ENCODE data around the gene EPAS1. TPM values are rescaled to one million over a fixed set of nuclear protein-coding genes. Genes with fewer than 3 reads are reported as not detected.

Gene EPAS1
- total and polyA plus RNA-seq, 3 donors from 2014 or later: 93.9 to 158 (median 142) TPM

DNA sequence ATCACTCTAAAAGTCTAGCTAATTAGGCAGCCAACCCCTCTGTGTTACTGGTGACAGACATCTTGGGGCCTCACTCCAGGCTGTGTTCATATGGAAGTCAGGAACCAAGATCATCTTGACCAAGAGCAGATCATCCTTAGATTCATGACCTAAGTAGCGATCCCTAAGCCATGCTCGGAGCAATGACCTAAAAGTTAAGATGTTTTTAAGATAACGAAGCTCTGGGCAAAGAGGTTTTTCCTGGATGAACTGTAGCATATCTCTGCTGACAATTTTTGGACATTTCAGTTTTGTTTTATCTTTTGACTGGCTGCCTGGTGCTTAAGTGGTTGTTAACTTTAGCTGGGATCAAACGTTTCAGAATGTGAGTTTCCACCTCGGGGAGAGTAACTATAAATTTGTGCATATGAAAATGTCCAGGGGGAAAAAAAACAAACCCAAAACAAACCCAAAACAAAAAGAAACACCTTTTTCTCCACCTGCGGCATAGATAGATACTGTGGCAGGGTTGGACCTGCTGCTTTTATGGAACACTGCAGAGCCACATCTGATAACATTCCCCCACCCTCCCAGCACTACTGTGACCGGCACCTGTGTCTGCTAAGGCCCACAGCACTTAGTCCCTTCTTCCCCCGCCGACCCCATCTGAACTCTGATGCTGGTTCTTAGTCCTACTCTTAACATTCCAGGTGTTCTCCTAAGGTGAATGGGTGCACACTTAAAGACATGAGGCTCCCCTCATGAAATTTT lies 45.5 kb downstream of the EPAS1 start:
- Histone ChIP-seq H3K27ac (no peak overlapping the region), H3K27me3 (no peaks in the 10 kb centered on the region), H3K4me1 (peaks cover 49% of the 10 kb centered on the region), H3K4me3 (no peak overlapping the region), H3K9me3 (no peaks in the 10 kb centered on the region), H3K36me3 (ENCODE audit: low read depth, missing control alignments) (no peaks in the 10 kb centered on the region)
- TF ChIP-seq, protein P1, sequence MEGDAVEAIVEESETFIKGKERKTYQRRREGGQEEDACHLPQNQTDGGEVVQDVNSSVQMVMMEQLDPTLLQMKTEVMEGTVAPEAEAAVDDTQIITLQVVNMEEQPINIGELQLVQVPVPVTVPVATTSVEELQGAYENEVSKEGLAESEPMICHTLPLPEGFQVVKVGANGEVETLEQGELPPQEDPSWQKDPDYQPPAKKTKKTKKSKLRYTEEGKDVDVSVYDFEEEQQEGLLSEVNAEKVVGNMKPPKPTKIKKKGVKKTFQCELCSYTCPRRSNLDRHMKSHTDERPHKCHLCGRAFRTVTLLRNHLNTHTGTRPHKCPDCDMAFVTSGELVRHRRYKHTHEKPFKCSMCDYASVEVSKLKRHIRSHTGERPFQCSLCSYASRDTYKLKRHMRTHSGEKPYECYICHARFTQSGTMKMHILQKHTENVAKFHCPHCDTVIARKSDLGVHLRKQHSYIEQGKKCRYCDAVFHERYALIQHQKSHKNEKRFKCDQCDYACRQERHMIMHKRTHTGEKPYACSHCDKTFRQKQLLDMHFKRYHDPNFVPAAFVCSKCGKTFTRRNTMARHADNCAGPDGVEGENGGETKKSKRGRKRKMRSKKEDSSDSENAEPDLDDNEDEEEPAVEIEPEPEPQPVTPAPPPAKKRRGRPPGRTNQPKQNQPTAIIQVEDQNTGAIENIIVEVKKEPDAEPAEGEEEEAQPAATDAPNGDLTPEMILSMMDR (IDR thresholded peaks at IDR 0.05): no peak
- no peak for TF ChIP-seq POLR2A (IDR thresholded peaks at IDR 0.05)
- WGBS, 2 donors: 72 to 78% methylated on average over 9 of the region's 9 CpGs
- intact Hi-C loops (cut with DNase I; ENCODE audit: low total_unique reads): no loop called here
- DNase-seq: no peak

DNA sequence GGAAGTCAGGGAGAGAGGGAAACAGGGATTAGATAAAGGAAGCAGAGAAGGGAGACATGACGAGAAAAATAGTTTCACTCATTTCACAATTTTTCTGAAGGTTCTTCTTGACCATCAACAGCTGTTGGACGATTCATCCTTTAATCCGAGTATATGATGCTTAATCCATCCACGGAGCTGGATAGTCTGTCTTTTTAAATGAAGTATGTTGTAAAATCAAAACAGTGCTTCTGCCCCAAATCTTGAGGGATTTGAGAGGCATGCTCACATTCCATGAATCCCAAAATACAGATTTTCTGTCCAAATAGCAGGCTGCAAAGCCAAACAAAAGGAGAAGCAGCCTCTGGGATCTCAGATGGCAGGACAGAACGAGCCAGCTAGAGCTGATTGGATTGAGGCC lies 47.5 kb downstream of the EPAS1 start:
- no peaks in the 10 kb centered on the region for H3K27me3 ChIP-seq
- TF ChIP-seq POLR2A (IDR thresholded peaks at IDR 0.05): no peak
- WGBS, 2 donors: 34 to 50% methylated on average over 5 of the region's 5 CpGs
- intact Hi-C loops (cut with DNase I; ENCODE audit: low total_unique reads): no loop called here
- no peaks in the 10 kb centered on the region for H3K36me3 ChIP-seq (ENCODE audit: low read depth, missing control alignments)
- H3K4me1 ChIP-seq: peaks cover 45% of the 10 kb centered on the region
- H3K4me3 ChIP-seq: no peak overlapping the region
- no peaks in the 10 kb centered on the region for H3K9me3 ChIP-seq
- DNase-seq: no peak
- no peak overlapping the region for H3K27ac ChIP-seq

DNA sequence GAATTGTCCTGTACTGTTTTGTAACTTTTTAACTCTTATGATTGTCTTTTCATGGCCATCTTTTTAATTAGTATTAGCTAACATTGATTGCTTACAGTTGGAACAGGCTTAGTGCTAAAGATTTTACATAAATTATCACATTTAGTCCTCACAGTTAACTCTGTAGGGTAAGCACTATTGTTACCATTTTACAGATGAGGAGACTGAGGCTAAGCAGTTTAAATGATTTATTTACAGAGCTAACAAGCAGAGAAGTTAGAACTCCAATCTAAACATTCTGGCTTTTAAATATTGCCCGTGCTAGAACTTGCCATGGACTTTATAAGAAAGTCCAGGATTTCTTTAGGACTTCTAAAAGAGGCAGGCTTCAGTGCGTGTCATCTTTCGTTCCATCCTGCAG lies 48.6 kb downstream of the EPAS1 start:
- Histone ChIP-seq H3K27me3 (no peaks in the 10 kb centered on the region), H3K4me3 (no peak overlapping the region), H3K9me3 (no peaks in the 10 kb centered on the region), H3K4me1 (peaks cover 42% of the 10 kb centered on the region), H3K27ac (peak overlapping the region in 1 of 2 donors; percentile 6), H3K36me3 (ENCODE audit: low read depth, missing control alignments) (no peaks in the 10 kb centered on the region)
- TF ChIP-seq, protein P1 (IDR thresholded peaks at IDR 0.05): no peak
- no peak for TF ChIP-seq POLR2A (IDR thresholded peaks at IDR 0.05)
- 56 to 88% methylated on average over 3 of the region's 3 CpGs for WGBS, 2 donors
- DNase-seq: no peak
- intact Hi-C loops (cut with DNase I; ENCODE audit: low total_unique reads): no loop called here

DNA sequence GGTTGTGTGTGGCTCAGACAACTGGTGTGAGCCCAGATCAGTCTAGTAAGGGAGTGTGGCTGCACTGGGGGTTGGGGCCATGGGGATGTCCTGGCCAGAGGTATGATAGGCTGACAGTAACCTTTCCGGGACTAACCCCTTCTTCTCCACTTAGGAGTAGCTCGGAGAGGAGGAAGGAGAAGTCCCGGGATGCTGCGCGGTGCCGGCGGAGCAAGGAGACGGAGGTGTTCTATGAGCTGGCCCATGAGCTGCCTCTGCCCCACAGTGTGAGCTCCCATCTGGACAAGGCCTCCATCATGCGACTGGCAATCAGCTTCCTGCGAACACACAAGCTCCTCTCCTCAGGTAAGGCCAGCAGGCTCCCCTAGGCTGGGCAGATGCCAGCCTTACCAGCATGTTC lies 49.5 kb downstream of the EPAS1 start:
- H3K4me3 ChIP-seq: no peak overlapping the region
- intact Hi-C loops (cut with DNase I; ENCODE audit: low total_unique reads): no loop called here
- TF ChIP-seq POLR2A (IDR thresholded peaks at IDR 0.05): no peak
- TF ChIP-seq, protein P1 (IDR thresholded peaks at IDR 0.05): no peak
- H3K27me3 ChIP-seq: no peaks in the 10 kb centered on the region
- no peak for DNase-seq
- H3K9me3 ChIP-seq: no peaks in the 10 kb centered on the region
- no peaks in the 10 kb centered on the region for H3K36me3 ChIP-seq (ENCODE audit: low read depth, missing control alignments)
- H3K27ac ChIP-seq: no peak overlapping the region
- 93 to 100% methylated on average over 8 to 10 of the region's 10 CpGs for WGBS, 2 donors
- peaks cover 44% of the 10 kb centered on the region for H3K4me1 ChIP-seq

DNA sequence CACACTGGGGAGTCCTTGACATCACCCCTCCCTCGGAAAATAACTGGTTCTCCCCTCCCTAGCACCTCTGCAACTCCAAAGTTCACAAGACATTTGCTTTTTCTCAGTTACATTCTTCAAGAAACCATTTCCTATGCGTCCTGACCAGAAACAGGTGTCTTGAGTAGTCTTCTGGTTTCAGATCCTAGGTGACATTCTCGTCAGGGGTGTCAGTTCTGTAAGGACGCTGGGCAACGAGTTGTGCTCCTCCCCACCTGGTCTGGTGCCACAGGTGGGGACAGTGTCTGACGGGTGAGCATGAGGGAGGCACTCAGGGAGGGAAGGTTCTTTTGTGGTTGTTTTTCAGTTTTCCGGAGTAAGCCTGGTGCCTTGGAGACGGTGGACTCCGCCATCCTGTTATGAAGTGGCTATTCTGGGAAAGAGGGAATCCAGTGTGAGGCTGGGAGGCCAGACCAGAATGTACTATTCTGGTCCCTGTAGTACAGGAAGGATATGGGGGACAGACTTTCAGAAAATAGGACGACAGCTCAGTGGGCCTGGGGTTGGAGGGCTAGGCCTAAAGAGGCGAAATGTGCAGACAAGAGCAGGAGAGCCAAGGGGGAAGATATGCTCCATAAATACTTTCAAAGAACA lies 50.6 kb downstream of the EPAS1 start:
- intact Hi-C loops (cut with DNase I; ENCODE audit: low total_unique reads): no loop called here
- Histone ChIP-seq H3K27ac (no peak overlapping the region), H3K36me3 (ENCODE audit: low read depth, missing control alignments) (no peaks in the 10 kb centered on the region), H3K4me1 (peaks cover 49% of the 10 kb centered on the region), H3K27me3 (no peaks in the 10 kb centered on the region), H3K4me3 (no peak overlapping the region), H3K9me3 (no peaks in the 10 kb centered on the region)
- DNase-seq: no peak
- TF ChIP-seq, protein P1 (IDR thresholded peaks at IDR 0.05): no peak
- TF ChIP-seq POLR2A (IDR thresholded peaks at IDR 0.05): no peak
- WGBS, 2 donors: 75 to 77% methylated on average over 11 of the region's 11 CpGs

All from testis (tissue), 3 donors.